ENCODE measurements around the gene PCDHGA3.

GRCh38 chr5:141349917-141350619, 6.4 kb downstream of the PCDHGA3 start, which contains the start of gene PCDHGB1:
- TF ChIP-seq CTCF (IDR thresholded peaks at IDR 0.05; ENCODE audit: low read depth, low read length) = no peak
- no peak for TF ChIP-seq EZH2phosphoT487 (IDR thresholded peaks at IDR 0.05; ENCODE audit: low read depth)

Measured in OCI-LY3 (cell line).